DMS153 (cell line): ENCODE data around the gene ARHGAP28.

Source experiments
- DNase-seq: peaks from one replicate; lab custom pipeline; 2025; lab: John Stamatoyannopoulos, UW

ARHGAP28 gene, protein sequence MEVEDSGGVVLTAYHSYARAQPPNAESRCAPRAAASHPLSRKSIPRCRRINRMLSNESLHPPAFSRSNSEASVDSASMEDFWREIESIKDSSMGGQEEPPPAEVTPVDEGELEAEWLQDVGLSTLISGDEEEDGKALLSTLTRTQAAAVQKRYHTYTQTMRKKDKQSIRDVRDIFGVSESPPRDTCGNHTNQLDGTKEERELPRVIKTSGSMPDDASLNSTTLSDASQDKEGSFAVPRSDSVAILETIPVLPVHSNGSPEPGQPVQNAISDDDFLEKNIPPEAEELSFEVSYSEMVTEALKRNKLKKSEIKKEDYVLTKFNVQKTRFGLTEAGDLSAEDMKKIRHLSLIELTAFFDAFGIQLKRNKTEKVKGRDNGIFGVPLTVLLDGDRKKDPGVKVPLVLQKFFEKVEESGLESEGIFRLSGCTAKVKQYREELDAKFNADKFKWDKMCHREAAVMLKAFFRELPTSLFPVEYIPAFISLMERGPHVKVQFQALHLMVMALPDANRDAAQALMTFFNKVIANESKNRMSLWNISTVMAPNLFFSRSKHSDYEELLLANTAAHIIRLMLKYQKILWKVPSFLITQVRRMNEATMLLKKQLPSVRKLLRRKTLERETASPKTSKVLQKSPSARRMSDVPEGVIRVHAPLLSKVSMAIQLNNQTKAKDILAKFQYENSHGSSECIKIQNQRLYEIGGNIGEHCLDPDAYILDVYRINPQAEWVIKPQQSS

DNA sequence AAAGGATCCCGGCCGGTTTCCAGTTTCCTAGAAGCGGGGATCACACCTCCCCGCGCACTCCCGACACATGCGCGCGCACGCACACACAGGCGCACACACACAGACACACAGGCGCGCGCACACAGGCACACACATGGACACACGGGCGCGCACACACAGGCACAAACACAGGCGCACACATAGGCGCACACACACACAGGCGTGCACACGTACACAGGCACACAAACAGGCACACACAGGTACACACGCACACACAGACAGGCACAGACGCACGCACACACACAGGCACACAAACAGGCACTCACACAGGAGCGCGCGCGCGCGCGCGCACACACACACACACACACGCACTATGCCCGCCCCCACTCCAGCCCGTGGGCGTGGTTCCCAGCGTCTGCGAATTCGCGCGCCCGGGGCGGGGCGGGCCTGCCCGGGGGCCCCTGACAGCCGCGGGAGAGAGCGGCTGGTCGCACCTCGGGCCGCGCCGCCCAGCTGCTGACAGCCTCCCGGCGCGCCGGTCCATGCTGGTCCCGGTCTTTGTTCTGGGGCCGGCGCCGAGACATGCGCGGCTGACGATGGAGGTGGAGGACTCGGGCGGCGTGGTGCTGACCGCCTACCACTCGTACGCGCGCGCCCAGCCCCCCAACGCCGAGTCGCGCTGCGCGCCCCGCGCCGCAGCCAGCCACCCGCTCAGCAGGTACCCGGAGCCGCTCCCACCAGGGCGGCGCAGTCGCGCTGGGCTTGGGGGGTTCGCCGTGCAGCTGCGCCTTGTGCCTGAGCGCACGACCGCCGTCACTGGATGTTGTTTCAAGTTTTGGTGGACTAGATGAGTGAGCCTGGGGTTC is at the start of gene ARHGAP28:
TSS of gene ARHGAP28 (plus strand) at position 470 of the 845 bp plus-strand sequence. CDS start at position 576, 106 bp downstream.
- DNase-seq: peak; percentile 40

DNA sequence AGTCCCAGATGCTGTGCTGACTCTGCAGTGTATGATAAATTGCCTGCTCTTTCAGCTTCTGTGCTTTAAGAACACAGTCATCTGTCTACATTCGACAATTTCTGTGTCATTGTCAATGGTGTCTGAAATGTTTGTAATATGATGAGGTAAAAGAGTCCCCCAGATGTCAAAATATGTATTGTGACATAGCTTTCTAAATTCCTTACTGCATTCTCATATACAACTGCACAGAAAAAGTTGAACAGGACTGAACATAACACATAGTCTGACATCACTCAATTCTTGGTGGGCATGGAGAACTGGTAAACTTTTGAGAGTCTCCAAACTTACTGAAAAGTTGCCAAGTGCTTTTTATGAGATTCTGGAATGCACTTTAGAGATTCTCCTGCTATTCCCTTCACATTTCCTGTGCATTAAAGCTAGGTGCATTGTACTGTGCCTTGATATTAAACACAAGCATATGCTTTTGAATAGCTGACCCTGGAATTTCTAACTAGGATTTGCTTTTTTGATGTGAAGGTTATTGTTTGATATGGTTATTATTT is 48.1 kb upstream of the ARHGAP28 start:
- DNase-seq: no peak

DNA sequence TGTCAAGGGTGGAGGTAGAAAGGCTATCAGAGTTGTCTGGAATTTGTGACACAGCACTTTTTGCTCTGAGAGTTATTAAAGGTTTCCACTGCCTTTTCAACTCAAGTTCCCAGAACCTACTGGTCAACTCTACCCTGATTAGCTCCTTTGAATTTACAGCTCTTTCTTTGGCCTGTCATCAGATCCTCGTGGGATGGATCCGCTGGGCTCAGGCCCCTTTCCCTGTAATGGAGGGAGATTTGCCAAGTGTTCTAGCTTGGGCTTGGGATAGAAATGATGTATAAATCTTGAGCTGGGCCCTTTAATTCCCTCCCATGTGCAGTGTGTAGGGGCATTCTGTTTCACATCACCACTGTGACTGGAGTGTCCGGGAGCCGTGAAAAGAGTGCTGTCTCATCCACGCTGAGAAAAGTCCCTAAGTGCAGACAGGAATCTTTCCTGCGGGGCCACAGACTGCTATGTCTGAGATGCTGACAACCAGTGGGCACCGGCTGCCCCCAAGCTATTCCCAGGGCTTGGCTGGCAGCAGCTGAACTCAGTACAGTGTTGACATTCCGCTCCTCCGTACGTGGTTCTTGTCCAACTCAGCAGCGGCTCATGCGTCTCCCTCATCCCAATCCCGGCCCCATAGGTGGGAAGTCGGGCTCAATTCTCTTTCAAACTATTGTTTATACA is 46.9 kb upstream of the ARHGAP28 start:
- DNase-seq: no peak

DNA sequence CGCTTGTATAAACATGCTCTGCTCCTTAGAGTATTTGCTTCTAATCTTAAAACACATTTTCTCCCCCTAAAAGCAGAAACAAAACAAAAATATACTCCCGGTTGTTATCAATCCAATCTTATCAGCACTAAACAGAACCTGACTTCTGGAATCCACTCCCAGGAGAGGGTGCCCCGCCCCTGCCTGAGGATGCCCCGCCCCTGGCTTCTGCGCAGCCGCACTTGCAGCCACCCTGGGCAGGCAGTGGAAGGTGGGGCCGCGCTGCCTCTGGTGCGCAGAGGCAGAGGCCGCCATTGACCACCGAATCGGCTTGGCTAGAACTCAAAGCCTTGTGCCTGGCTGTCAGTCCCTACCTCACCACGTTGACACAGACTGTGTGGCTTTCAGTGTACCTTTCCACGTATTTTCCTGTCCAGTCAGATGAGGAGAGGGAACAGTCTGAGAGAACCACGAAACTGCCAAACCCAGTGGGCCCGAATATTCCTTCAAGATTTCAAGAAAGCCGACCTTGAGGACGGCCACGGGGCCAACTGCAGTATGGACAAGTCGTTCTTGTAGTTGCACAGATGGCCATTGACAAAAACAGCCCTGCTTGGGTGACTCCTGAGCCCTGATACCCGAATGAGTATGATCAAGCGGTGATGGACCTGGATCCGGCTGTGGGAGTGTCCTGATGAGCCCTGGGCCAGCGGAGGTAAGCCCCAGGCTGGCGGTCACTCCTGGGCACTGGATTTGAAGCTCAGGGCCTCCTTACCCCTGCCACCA is 46.2 kb upstream of the ARHGAP28 start:
- no peak for DNase-seq

DNA sequence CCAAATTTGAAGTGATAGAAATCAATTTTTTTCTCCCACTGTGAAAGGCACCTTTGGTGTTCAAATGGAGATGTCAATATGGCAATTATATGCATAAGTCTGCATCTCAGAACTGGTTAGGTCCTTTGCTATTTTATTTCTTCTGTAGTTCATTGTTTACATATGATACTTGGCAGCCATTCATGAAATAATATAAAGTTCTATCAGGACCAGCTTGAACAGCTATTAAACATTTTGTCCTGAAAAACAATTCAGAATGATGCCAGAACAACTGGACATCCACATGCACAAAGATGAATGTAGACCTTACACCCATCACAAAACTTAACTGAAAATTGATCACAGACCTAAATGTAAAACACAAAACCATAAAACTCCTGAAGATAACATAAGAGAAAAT is 41.8 kb upstream of the ARHGAP28 start:
- no peak for DNase-seq

DNA sequence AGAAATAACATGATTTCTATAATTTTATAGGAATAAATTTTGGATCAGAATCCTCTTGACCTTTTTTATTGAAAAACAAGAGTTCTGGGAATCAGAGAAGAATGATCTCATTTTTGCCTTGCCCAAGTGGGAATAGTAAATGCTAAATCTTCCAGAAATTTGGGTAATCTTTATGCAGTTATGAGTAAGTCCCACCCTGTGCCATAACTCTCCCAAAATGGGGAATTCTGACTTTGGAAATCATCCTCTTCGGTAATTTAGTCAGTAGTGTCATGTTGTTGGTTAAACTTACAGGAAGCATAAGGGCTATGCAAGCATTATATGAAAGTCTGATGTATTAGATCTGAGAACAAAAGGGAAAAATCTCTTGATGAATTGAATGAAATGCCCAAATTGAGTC is 20.6 kb upstream of the ARHGAP28 start:
- DNase-seq: no peak

DNA sequence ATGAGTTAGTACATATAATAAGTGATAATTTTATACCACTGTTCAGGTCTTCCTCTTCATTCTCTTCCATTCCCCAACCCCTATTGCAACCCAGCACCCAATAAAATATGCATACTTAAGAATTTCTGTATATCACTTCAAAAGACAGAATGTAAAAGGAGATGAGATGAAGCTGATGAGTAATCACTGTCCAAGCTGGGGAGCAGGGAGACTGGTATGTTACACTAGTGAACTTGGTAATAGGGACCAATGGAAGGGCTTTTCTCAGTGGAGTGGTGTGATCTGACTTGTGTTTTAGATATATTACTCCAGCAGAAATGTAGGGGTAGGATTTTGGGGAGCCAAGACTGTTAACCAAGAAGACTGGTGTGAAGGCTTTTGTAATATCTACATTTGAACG is 18.0 kb upstream of the ARHGAP28 start:
- DNase-seq: no peak

DNA sequence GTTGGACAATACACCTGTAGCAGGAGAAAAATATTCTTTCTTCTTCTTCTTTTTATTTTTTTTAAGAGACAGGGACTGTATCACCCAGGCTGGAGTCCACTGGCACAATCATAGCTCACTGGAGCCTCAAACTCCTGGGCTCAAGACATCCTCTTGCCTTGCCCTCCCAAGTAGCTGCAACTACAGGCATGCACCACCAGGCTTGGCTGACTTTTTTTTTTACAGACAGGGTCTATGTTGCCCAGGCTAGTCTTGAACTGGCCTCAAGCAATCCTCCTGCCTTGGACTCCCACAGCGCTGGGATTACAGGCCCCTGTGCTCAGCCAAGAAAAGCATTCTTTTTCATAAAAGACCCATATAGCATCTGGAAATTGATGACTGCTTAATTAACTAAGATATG is 17.1 kb upstream of the ARHGAP28 start:
- DNase-seq: no peak

DNA sequence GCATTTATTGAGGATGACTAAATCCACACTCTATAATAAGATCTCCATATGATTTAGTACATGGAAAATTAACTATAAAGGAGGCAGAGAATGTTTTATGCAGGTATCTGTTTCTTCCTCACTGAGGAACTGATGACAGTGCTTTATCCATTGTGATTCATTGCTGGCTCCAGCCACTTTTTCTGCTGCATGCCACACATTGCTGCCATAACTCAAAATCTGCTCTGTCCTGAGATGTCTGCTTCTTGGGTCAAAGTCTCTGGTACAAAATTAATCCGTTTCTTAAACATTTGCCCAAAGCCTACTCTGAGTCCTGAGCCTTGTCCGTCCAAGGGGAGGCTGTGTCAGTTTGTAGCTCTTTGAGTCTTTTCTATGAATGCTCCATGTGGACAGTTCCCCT is 15.5 kb upstream of the ARHGAP28 start:
- DNase-seq: no peak

DNA sequence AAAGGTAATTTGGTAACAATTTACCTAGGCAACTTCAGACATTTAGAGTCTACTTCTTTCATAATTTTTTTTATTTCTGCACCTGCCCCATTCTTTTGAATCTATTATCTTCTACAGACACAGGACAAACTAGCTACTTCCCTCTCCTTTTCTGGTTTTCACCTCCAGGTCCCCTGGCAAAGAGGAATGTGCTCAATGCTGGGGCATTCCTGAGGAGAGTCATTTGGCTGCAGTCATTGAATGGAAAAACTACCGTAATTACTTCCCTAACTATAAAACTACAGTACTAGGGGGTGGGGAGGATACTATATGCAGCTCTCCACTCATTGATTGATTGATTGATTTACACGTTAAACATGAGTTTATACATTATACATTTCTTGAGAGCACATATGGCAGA is 11.2 kb upstream of the ARHGAP28 start:
- DNase-seq: no peak

DNA sequence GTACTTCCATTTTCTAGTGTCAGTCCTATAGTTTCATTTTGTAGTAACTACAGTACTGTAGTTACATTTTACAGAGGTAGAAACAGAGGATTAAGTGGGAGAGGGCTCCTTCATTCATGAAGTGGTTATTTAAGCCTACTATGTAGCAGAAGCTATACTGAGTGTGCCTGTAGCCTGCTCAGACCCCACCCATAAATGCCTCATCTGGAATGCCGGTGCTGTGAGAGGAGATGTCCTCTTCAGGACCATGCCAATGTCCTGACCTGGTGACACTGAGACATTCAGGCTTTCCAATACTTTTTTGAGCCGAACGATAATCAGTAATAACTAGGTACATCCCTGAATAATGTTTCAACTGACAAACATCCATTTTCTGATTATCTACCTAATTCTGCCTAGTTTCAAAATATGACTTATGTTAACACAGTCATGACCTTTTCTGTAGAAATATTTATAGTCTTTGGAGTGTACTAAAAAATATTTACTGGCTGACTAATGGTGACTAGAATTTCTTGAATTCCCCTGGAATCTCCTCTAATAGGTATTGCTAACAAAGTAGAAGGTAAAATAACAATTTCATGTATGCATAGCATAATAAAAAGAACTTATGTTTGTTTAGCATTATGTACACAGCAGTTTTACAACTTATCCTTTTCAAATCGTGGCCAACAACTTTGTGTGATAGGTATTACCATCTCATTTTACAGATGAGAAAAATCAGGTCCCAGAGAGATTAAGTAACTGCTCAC is 10.2 kb upstream of the ARHGAP28 start:
- no peak for DNase-seq

DNA sequence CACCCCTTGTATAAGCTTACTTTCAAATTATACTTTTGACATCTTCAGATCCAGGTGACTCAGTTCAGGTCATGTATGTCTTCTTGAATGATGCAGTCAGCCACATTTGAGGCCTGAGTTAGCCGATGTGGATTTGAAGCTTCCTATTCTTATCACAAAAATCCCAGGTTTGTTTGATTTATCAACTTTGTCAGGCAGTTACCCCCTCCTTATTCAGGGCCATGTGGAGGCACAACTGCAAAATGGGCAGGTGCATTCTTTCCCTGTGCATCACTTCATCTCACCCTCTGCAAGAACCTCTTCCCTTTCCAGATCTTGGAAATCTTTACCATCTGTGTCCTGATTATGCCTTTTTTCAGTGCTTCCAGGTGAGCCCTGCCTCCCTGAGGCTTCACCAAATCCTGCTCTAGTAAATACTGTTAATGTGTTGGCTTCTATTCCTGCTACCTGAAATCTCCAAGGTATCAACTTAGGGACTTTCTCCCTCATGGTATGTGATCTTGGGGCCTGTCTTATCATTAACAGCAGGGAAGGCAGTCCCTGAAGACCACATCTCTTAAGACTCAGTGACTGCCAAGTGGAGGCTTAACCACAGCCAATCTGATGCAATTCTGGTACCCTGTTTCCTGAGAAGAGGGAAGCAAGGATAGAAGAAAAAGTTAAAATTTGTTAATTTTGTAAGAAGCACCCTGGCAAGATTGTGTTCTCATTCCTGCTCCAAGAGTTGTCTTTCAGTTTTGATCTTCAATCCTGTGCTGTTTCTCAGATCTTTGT is 9.4 kb upstream of the ARHGAP28 start:
- no peak for DNase-seq

DNA sequence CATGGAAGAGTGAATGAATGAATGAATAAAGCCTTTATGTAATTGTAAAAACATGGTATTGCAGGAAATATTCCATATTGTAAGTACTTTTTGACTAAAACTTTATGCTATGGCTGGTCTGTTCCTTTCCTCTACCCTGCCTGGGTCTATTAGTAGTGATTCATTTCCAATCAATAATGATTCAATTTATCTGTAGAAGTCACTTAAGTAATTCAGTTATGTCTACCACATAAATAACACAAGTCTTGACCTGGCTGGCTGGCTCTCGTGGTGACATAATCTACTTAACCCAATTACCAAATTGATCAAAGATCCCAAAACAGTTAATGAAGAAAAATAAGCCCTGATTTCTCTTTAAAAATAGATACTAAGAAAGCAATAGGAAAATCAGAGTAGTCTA is 7.8 kb upstream of the ARHGAP28 start:
- no peak for DNase-seq

DNA sequence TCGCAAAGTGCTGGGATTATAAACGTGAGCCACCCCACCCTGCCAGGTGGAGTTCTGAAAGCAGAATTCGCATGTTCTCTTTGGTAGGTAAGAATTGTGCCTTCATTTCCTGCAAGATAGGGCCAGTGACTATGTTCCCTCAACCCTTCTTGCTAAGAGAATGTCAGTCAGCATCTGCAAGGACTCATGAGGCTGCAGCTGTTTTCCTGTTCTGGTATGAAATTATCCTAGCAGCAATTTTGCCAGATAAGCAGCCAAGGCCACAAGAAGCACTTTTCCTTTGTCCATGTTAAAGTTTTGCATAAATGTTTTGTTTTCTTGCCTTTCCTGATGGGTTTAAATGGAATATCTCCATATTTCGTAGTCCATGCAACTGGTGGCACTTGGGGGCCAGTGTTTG is 6.8 kb upstream of the ARHGAP28 start:
- DNase-seq: no peak

DNA sequence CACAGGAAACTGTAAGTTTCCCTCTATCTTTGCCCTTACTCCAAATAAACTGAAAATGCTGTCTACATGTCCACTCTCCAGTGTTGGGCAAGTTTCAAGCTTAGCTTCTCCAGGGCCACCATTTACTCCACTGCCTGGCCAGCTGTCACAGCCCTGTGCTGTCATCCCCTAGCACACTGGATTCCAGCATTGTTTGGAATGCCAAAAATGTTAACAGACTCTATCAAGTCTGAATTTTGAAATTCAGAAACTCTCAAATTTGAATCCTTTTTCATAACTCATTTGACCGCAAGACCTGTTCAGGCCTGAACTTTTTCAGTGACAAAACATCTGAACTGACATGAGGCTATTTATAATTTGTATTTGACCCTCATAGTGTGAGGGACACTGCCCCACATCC is 5.2 kb upstream of the ARHGAP28 start:
- no peak for DNase-seq

DNA sequence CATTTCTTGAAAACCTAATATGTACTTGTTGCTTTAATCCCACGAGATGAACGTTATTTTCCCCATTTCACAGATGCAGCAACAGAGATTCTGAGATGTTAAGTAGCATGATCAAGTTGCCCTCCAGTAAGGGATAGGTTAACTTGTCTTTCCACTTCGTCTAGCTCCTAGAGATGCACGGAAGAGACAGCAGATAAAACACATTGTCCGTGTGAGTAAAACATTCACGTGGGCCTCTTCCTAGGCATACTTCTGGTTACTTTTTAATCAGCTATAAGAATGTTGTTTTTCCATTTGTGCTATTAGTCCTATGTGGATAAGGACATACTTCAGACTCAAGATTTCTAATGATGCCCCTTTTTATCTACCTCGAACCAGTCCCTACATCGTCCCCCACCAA is 1.2 kb upstream of the ARHGAP28 start:
- DNase-seq: no peak

DNA sequence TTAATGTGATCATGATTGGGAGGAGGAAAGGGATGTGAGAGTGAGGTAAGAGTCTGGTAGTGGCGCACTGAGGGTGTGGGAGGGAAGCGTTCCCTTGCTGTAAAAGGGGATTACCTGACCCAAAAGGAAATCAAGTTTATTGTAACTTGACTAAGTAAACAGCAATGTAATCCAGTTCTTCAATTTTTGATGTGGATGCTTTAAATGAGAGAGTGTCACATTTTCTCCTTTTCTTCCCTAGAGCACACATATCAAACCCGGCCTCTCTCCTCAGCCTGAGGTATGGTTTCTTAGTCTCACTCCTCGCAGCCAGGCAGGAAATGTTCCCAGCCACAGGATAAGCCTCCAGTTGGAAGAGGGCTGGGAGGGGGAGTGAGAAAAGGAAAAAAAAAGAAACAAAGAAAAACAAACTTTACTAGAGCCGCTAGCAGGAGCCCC is 688 bp upstream of the ARHGAP28 start:
- no peak for DNase-seq

DNA sequence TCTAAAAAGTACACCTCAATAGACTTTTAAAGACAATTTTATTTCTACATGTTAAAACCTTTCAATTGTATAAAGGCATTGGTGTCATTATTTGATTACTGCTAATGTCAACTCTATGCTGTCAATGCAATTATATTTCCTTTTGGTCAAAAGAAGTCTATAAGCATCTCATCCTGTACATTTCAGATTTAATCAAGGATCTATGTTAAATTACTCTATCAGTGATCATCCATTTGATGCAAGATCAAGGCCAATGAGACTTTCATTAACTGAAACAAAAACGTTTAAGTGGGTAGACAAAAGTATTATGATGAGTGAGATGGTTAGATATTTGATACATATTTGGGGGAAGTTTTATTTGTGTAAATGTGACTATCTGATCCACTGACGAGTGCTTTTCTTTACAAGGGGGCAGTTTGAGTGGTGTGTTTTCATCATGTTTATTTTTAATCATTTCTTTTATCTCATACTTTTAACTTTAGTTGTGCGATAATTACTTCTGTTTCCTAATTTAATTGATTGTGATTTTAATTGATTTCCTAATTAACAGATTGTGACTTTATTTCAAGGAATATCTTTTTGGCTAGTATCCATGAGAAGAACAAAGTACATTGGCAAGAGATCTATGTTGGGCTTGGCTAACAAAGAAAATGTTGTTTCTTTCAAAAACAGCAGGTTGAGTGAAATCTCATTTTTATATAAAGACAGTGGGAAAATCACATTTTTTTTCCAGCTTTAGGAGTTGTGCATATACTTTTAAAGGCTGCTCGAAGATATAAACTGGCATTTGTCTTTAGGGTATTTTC is 1.1 kb downstream of the ARHGAP28 start:
- DNase-seq: no peak

DNA sequence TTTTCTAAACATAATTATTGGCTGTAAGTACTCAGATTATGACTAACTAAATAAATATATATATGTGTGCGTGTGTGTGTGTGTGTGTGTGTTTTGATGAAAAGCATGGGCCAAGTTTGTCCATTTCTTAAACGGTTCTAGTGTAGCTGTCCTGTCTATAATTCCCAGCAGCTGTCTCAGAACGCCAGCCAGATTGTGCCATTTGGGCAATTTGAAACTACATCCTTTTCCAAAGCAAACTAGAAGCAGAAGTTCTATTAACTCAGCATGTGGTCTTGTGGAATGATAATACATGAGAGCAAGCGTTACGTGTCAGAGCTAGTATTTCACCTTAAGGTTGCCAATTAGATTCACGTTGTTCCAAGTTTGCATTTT is 1.7 kb downstream of the ARHGAP28 start:
- DNase-seq: no peak
